Measurements from ENCODE around the gene POLR3F. TPM values are rescaled to one million over a fixed set of nuclear protein-coding genes. Genes with fewer than 3 reads are reported as not detected.

The POLR3F gene
- total RNA-seq, 1 donor from 2014 or later = 8.1 TPM

GRCh38 chr20:18504479-18505060 is 37.4 kb downstream of the POLR3F start:
- no peaks in the 10 kb centered on the region for H3K9me3 ChIP-seq
- no peak for TF ChIP-seq CTCF (IDR thresholded peaks at IDR 0.05)
- TF ChIP-seq POLR2A (IDR thresholded peaks at IDR 0.05) = no peak
- no peak for TF ChIP-seq POLR2AphosphoS5 (IDR thresholded peaks at IDR 0.05; ENCODE audit: insufficient read depth in 1 of 2, low read depth in 1 of 2)
- no peak overlapping the region for H3K27ac ChIP-seq
- peaks cover 17% of the 10 kb centered on the region for H3K4me1 ChIP-seq
- intact Hi-C loops (cut with DNase I) = no loop called here
- DNase-seq (ENCODE audit: extremely low spot score in 2 of 2) = no peak
- H3K27me3 ChIP-seq = no peaks in the 10 kb centered on the region
- no peaks in the 10 kb centered on the region for H3K36me3 ChIP-seq
- no peak overlapping the region for H3K4me3 ChIP-seq

DNA sequence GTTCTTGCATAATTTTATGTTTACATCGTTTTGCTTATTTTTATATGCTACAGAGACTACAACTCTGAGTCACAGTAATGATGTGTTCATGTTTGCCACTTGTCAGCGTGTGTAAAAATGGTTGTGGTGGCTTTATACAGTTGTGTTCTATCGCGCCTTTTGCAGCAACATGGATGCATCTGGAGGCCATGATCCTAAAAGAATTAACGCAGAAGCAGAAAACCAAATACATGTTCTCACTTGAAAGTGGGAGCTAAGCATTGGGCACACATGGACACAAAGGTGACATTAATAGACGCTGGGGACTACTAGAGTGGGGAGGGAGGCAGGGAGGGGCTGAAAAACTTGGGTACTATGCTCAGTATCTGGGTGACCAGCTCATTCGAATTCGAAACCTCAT is 39.6 kb downstream of the POLR3F start:
- intact Hi-C loops (cut with DNase I) = no loop called here
- TF ChIP-seq POLR2AphosphoS5 (IDR thresholded peaks at IDR 0.05; ENCODE audit: insufficient read depth in 1 of 2, low read depth in 1 of 2) (no peak), POLR2A (IDR thresholded peaks at IDR 0.05) (no peak), CTCF (IDR thresholded peaks at IDR 0.05) (no peak)
- Histone ChIP-seq H3K36me3 (peaks cover 0 to 5% of the 10 kb centered on the region in 2 donors), H3K9me3 (no peaks in the 10 kb centered on the region), H3K4me1 (peaks cover 17% of the 10 kb centered on the region), H3K27me3 (no peaks in the 10 kb centered on the region), H3K27ac (peak overlapping the region; percentile 93), H3K4me3 (peak overlapping the region; percentile 78 to 84)
- DNase-seq (ENCODE audit: extremely low spot score in 2 of 2) = no peak

DNA sequence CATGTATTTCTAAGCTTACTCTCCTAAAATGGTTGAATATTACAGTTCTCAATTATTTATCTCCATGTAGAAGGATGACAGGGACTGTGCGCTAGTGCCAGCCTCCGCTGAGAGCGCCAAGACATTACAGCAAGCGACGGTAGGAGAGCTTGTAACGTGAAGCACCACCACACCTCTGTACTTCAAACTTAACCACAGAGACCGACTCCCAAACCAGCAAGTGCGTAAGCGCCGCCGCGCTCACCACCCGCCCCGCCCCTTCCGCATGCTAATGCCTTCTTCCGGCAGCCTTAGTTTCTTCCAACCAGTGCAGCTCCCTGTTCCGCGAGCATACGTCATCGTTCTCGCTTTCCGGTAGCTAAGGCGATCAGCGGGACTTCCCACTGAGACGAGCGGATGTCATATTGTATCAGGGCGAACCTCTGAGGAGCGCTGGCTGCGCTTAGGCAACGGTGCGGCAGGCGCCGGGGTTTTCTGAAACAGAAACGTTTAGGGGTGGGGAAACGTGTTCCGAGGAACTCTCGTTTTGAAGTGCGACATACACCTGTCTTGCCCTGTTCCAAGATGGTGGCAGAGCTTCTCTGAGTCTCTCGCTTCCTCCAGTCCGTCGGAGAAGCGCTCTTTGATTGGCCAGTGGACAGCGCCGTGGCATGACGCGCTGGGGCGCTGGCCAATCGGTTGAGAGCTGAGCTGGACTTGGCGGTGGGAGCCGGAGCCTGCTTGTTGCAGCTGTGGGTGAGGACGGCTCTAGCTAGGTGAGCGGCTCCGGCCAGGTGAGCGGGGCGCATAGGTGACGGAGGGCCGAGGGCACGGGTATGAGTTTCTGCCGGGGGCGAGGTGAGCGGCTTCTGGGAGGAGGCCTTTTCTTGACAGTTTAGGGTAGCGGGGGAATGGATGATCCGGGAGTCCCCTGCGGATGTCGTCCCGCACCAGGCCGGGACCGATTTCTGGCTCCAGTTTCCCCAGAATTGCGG is 40.3 kb downstream of the POLR3F start, which contains the start of gene SEC23B:
Gene SEC23B (plus strand): TSS at position 723 of the 974 bp plus-strand sequence. CDS start 2,896 bp downstream, outside the sequence.
- intact Hi-C loops (cut with DNase I) = no loop called here
- peak; percentile 98 to 99 for DNase-seq (ENCODE audit: extremely low spot score in 2 of 2)
- Histone ChIP-seq H3K27ac (peak within 1 kb of the TSS; percentile 93), H3K4me1 (peaks cover 17% of the 10 kb centered on the region), H3K27me3 (no peaks in the 10 kb centered on the region), H3K9me3 (no peaks in the 10 kb centered on the region), H3K36me3 (peaks cover 0 to 7% of the 10 kb centered on the region in 2 donors), H3K4me3 (peak within 1 kb of the TSS; percentile 78 to 84)
- TF ChIP-seq POLR2AphosphoS5 (IDR thresholded peaks at IDR 0.05; ENCODE audit: insufficient read depth in 1 of 2, low read depth in 1 of 2) = peak; percentile 94 to 97
- no peak for TF ChIP-seq CTCF (IDR thresholded peaks at IDR 0.05)
- peak in 1 of 2 donors; percentile 83 for TF ChIP-seq POLR2A (IDR thresholded peaks at IDR 0.05)

GRCh38 chr20:18511571-18511970 is 44.4 kb downstream of the POLR3F start:
- H3K4me1 ChIP-seq = peaks cover 17% of the 10 kb centered on the region
- intact Hi-C loops (cut with DNase I) = no loop called here
- TF ChIP-seq CTCF (IDR thresholded peaks at IDR 0.05) = no peak
- no peak for TF ChIP-seq POLR2AphosphoS5 (IDR thresholded peaks at IDR 0.05; ENCODE audit: insufficient read depth in 1 of 2, low read depth in 1 of 2)
- no peak for TF ChIP-seq POLR2A (IDR thresholded peaks at IDR 0.05)
- no peak overlapping the region for H3K4me3 ChIP-seq
- peaks cover 4 to 29% of the 10 kb centered on the region in 2 donors for H3K36me3 ChIP-seq
- no peak overlapping the region for H3K27ac ChIP-seq
- H3K9me3 ChIP-seq = no peaks in the 10 kb centered on the region
- H3K27me3 ChIP-seq = no peaks in the 10 kb centered on the region
- no peak for DNase-seq (ENCODE audit: extremely low spot score in 2 of 2)

Data from vagina (tissue), 2 donors.